ENCODE results near the gene NFYA.
A peak's percentile ranks its signal among the peaks of the same experiment; 100 is the strongest.

The NFYA gene

GRCh38 chr6:41072836-41073202 lies at the start of gene NFYA:
Gene NFYA, plus strand, starts transcription at chr6:41072974. Its CDS starts 6,116 bp downstream, at chr6:41079090.
- DNase-seq (ENCODE audit: low read depth in 2 of 2, low spot score in 1 of 2), result no peak

DNA sequence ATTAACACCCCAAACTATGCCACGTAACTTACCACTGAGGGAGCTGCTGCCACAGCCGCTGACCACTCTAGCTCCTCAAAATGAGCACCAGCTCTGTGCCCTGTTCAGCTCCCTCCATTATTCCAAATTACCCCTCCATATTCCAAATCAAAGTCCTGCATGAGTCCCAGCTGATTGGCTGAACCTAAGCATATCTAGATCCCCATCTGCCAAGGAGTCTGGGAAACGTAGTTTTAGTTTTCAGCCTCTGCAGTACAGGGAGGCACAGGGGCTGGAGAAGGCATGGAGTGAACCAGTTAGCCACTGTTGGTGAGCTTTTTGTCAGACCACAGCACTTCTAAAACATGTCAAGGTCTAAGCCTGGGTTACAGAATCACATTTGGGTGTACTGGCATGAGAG lies 49.7 kb upstream of the NFYA start:
- no peak for DNase-seq (ENCODE audit: low read depth in 2 of 2, low spot score in 1 of 2)

DNA sequence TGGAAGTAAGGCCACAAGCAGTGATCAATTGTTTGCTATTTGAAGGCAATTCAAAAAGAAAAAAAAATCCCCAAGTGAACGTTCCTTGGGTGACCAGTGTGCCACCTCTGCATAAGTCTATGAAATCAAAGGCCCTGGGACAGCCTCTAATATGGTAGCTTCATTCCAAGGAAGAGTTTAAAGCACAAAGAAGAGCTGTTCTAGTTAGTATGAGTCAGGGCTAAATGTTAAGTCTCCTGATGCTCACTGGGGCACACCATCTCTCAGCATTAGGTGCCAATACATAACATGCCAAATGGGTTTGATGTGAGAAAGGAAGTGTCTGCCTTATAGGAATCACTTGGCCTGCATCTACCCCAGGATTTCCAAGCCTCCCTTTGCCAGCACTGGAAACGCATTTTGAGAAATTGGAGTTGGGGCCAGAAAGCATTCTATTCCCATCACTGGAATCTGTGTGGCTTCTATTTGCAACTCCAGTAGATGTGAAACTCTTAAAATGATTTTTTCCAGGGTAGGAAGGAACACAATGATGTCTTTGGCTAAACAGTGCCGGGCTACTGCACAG lies 46.7 kb upstream of the NFYA start:
- no peak for DNase-seq (ENCODE audit: low read depth in 2 of 2, low spot score in 1 of 2)

- no peak for DNase-seq (ENCODE audit: low read depth in 2 of 2, low spot score in 1 of 2)
Observed at GRCh38 chr6:41027241-41027640, 45.5 kb upstream of the NFYA start.

- peak; percentile 20 to 44 for DNase-seq (ENCODE audit: low read depth in 2 of 2, low spot score in 1 of 2)
Observed at GRCh38 chr6:41027799-41028560, 44.8 kb upstream of the NFYA start.

DNA sequence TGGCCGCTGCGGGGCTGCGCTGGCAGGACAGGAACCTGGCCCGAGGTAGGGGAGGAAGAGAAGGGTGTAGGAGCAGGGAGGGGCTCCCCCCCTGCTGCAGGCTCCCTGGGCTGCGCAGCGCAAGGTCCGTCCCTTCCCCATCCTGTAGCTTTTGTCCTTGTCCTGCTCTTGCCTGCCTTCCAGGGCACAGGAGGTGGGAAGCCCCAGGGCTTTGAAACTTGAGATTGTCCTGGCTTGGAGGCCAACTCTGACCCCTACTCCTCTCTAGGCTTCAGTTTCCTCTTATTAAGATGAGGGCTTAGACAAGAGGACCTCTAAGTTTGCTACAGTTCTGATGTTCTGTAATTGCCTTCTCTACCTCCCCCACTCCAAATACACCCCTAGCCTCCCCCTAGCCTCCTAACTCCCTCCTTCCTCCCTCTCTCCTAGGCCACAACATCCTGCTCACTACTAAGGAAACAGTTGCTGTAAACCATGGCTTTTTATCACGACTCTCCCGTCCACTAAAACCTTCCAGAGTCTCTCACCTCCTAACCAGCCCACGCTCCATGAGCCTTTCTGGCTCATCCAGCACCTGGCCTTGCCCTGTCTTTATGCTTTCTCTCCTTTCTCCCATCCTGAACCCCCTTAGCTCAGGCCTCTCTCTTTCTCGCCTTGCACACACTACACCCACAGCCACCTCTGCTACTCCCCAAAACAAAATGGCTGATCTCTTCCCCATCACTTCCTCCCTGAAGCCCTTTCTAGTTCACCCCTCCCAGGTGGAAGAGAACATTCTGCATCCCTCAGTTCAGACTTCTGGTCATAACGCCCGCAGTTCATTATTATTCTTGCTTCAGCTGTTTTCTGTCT lies 44.0 kb upstream of the NFYA start:
- DNase-seq (ENCODE audit: low read depth in 2 of 2, low spot score in 1 of 2), result no peak

- no peak for DNase-seq (ENCODE audit: low read depth in 2 of 2, low spot score in 1 of 2)
Observed at GRCh38 chr6:41032830-41033229, 39.9 kb upstream of the NFYA start.

DNA sequence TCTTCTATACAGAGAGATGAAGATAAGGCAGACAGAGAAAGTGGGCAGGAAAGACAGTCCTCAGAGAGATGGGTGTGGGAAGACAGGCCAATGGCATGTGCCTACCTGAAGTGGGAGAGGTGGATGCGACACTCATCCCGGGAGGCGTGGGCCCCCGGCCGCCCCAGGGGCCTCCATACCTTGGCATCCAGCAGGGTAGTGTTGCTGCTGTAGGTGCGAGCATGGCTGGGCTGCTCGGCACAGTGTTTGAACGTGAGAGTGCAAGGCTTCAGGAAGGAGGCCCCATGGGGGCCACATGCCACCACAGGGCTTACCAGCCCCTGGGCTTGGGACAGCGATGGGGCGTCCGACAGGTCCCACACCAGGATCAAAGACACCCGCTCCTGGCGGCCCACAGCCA lies 39.0 kb upstream of the NFYA start:
- DNase-seq (ENCODE audit: low read depth in 2 of 2, low spot score in 1 of 2), result no peak

DNA sequence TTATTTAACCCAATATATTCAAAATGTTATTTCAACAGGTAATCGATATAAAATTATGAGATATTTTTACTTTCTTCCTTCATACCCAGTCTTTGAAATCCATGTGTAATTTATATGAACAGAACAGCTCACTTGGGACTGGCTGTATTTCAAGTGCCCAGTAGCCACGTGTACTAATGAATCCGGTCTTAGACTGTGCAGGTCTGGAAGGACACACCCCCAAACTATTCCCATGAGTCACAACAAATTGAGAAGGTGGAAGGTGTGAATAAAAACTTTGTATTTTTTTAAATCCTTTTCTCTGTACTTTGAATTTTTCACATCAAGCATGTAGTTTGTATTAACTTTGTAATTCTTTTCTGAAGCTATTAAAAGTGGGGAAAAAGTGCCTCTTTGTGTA lies 36.6 kb upstream of the NFYA start:
- DNase-seq (ENCODE audit: low read depth in 2 of 2, low spot score in 1 of 2), result no peak

DNA sequence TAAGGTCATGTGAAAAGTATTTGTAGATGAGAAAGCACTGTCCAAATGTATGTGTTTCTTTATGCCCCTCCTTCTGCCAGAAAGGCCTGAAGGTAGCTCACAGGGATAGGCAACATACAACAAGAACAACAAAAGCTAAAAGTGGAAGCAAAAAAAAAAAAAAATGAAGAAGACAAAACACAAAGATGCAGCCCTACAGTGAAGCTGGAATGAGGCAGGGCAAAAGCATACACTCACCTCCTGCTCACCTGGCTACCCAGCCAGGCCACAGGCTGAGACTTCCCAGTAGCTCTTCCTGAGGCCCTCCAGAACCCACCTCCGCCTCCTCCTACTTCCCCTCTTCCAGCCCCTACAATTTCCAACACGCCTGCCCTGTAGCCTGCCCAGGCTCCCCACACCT lies 36.2 kb upstream of the NFYA start:
- no peak for DNase-seq (ENCODE audit: low read depth in 2 of 2, low spot score in 1 of 2)

DNA sequence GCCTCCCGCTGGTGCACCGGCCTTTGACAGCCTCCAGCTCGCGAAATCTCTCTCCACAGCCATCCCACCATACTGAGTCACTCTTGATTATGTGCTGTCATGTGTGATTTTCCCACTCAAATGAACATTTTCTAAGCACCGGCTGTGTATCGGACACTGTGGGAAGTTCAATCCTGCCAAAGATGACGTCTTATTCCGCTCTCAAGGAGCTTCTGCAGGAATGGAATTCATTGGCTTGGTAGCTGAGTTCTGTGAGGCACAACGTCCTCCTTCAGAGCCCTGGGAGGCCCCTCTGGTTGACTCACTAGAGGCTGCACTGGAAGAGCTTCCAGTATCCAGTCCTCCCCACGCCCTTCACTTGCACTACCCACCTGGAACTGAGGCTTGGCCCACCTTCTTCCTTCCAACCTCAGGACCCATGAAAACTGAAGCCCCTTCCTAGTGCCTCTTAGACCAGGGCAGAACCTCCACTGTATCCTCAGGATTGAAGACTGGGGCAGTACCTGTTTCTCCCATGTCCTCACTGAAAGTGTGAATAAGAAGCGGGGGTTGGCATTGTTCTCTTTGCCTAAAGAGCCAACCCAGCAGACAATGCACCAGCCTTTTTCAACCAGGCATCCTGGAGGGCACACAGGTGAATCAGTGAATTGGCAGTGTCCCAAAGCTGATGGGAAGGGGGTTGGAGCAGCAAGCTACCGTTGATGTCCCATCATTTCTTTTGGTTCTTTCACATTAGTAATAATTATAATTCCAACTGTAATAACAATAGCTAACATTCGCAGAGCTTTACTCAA lies 35.5 kb upstream of the NFYA start:
- no peak for DNase-seq (ENCODE audit: low read depth in 2 of 2, low spot score in 1 of 2)

DNA sequence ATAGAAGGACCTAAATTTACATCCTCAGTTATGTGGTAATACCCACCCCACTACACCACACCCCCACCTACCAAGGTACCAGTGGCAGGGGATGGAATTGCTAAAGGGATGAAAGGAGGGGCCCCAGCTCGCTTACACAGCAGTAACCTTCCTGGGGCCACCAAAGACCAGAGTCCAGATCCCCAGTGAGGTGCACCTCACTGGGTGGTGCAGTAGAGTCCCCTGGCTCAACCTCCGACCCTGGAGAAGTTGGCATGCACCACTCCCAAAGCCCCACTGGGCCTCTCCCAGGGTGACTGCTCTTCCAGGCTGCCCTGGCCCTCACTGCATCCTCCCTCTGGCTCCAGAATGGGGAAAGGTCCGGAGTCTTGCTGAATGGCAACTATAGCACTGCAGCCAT lies 34.6 kb upstream of the NFYA start:
- DNase-seq (ENCODE audit: low read depth in 2 of 2, low spot score in 1 of 2), result no peak

- peak; percentile 7 to 14 for DNase-seq (ENCODE audit: low read depth in 2 of 2, low spot score in 1 of 2)
Observed at GRCh38 chr6:41039060-41039998, 33.4 kb upstream of the NFYA start, which contains the start of gene UNC5CL. Gene UNC5CL, minus strand, starts transcription at chr6:41039221. Its CDS starts 4,147 bp downstream, at chr6:41035074.

DNA sequence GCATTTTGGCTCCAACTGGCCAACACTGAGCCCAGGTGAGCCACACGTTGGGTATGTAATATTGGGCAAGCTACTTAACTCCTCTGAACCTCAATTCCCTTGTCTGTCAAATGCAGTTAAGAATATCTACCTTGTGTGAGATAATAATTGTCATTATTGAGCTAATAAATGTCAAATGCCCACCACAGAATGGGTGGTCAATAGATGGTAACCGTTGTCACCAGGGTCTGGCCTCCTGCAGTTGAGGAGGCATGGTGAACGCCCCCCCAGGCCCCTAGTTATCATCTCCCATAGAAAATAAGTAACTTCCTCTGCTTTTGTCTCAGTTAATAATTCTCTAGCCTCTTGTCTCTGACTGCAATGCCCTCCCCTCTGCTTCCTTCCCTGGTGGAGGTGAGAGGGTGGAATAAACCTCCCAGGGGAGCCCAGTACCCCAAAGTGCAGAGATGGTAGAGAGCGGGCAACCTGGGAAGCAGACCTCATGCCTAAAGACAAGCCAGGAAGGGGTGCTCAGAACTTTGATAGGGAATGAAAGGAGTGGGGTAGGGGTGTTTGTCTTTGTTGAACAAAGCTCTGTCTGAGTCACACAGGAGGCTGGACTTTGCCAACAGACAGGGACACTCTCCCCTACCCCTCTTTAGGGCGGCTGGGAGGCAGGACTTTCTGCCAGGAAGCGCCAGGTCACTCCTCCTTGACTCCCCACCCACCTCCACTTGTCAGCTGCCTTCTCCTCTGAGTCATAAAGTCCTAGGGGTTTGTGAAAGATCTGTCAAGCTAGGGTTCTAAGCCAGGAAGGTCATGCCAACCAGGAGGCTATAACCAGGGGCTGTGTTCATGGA lies 32.5 kb upstream of the NFYA start:
- DNase-seq (ENCODE audit: low read depth in 2 of 2, low spot score in 1 of 2), result no peak

DNA sequence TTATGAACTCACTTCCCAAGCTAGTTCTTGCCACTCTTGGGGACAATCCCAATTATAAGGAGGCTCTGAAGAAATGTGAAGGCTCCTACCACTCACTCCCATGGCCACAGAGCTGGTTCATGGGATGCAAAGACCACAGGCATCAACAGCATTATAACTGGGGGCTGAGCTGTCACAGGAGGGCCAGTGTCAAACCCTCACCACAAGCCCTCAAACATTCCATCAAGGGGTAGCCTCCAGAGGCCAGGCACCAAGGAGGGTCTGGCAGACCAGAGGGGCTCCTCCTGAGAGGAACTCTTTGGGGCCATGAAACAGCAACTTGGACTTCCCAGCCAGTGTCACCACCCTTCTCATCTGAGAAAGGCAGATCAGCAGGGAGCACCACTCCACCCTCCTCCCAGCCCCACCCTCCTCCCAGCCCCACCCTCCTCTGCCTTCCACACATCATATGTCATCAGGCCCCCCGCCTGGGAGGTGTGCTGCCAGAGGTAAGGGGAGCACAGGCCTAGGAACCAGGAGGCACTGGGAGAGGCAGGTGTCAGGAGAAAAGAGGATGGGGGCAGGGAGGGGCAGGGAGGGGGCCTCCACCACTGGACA lies 31.7 kb upstream of the NFYA start:
- no peak for DNase-seq (ENCODE audit: low read depth in 2 of 2, low spot score in 1 of 2)

DNA sequence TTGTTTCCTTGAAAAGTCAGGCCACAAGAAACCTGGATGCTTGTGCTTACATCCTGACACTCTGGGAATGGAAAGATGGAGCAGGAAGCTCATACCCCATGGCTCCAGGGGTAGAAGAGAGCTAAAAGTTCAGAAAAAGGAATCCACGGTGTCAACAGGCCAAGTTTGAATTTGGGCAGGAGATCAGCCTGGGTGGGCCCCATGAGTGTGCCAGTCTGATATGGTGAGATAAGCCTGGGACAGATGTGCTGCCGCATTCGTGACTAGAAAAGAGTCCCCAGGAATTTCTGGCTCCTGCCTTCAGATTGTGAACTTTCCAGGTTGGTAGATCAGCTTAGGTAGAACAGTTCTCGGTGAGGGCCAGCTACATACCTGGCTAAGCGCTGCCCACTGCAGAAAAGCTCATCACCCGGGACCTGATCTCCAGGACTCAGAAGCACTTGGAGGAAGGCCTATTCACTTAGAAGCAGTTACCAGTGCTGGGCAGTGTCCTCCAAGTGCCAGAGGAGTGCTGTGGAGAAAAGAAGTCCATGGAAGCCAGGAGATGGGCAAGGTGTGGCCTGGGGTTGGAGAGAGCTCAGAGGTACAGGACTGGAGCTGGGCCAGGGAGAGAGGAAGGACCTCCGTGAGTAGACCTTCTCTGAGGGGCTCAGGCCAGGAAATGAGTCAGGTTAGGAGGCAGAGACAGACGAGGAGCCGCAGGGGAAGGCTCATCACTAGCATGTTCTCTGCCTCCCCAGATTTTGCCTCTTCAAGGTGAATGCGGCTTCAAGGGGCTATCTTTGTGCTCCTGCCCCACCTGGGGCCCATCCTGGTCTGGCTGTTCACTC lies 30.3 kb upstream of the NFYA start, which contains the start of gene TSPO2:
TSPO2 (plus strand) TSS at position 242 of the 830 bp plus-strand sequence; CDS start at position 761, 519 bp downstream.
- no peak for DNase-seq (ENCODE audit: low read depth in 2 of 2, low spot score in 1 of 2)

DNA sequence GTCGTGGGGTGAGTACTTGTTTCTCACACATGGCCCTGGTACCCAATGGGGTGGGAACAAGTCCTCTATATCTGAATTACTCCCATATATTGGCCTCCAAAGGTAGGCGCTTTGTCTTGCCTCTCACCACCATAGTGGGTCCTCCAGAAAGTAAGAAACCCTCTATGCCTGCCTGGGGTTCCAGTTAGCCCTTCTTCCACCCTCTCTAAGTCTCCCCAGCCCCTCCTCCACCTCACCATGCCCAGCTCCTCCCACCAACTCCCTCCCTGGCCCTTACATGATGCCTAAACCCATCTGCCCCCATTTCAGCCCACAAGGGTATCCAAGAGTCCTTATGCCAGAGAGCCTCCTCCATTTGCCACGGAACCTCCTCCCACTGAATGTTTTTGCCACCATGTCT lies 29.6 kb upstream of the NFYA start:
- no peak for DNase-seq (ENCODE audit: low read depth in 2 of 2, low spot score in 1 of 2)

DNA sequence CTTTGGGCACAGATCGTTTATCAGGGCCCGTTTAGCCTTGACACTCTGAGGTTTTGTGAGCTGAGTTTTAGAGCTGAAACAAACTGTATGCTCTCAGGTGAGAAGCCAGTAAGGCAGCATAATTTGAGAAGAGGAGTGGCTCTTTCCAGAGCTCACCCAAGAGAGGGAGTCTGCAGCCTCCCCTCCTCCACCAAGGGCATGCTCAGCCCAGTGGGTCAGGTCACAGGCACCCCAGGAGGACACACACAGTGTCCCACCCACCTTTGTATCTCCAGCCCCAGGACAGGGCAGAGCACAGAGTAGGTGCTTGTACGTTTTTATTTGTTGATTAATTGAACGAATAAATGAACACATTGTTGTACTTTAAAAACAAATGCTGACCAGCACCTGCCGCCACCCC lies 27.1 kb upstream of the NFYA start:
- DNase-seq (ENCODE audit: low read depth in 2 of 2, low spot score in 1 of 2), result no peak

All from stimulated activated CD8-positive, alpha-beta memory T cell treated with anti-CD3 and anti-CD28 coated beads, Interleukin-4, amount 100 ng/mL, for 4 hours (primary cell).